Body of pancreas (tissue), 4 donors: ENCODE data around the gene KLHL13.

ENCODE experiments used
- CTCF ChIP-seq, 7 experiments: fragments of 450-650 bp in 4 of 7; fragments of 200-600 bp in 3 of 7; sonication (generic) in 3 of 7; IDR thresholded peaks; one replicate each; pipeline ENCODE4 v1.5.1; 2016 to 2019; ENCODE audit warnings: antibody characterized with exemption in 7 of 7
- POLR2A ChIP-seq, 3 donors: fragments of 450-650 bp; IDR thresholded peaks; one replicate each; pipeline ENCODE4 v1.6.1; 2016; ENCODE audit warnings: antibody characterized with exemption in 3 of 3, mild to moderate bottlenecking in 2 of 3

DNA sequence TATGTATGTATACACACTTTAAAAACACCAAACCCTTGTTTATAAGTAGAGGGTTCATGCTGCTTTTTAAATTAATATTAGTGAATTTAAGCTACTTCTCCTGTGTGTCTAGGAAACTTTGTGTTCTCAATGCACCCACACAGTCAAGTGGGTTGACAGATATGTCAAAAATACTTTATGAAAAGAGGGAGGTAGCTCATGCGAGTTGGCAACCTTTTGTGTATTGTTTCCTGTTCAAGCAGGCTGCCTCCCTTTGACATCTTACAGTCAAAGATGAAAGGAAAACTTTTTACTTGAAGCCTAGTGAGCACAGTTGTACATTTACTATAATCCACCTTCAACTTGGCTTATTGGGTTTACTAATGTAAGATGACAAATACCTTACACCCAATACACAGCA lies 218.4 kb downstream of the KLHL13 start:
- TF ChIP-seq CTCF (IDR thresholded peaks at IDR 0.05) (no peak), POLR2A (IDR thresholded peaks at IDR 0.05) (no peak)
